Colon (tissue), 2 donors: ENCODE measurements around the gene MINDY1.

Source experiments
- FAIRE-seq: peaks from 2 replicates; lab custom pipeline; 2012; peaks lifted over from hg19 to GRCh38; lab: Jason Lieb, UNC
- donor health status: control.
- donor health status: control.

MINDY1 gene

GRCh38 chr1:150964164-150964489 is 42.6 kb downstream of the MINDY1 start:
- no peak for FAIRE-seq

DNA sequence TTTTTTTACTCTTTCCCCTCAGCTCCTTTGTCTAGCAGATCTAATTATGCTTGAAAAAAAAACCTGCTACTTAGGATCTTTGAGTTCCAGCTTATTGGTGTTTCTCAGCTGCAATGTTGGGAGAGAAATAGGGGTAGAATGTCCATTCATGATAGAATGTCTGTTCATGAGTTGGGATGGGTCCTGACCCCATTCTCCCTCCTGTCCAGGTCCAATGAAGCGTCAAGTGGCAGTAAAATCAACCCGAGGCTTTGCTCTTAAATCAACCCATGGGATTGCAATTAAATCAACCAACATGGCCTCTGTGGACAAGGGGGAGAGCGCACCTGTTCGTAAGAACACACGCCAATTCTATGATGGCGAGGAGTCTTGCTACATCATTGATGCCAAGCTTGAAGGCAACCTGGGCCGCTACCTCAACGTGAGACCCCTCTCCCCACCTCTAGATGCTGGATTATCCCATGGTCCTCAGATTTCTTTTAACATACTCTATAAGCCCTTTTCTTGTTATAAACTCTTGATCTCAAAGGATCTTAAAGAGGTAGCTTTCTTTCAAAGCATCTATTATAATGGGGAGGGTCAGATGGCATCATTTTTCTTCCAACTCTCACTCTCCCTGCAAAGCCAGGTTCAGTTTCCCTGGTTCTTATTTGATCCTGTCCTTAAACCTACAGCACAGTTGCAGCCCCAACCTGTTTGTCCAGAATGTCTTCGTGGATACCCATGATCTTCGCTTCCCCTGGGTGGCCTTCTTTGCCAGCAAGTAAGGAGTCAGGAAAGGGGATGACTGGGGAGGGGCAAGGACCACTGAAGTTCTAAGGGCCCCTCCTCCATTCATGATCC is 43.2 kb downstream of the MINDY1 start:
- FAIRE-seq: no peak

DNA sequence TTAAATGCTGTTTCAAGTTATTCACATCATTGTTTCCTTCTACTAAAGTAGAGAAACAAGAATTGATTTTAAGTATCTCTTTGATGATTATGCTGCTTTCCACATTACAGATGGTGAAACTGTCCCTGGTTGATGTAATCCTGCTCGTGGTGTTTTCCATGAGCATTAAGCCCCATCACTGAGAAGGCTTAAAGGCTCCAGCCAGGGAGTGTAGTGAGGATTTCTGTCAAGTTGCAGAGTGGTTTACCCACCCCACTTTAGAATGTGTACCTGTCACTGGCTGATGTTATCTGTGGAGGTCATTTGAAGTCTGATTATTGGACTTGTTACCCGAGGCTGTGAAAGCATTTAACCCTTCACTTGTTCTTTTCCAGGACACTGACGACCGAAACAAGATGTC is 44.9 kb downstream of the MINDY1 start:
- no peak for FAIRE-seq

GRCh38 chr1:150960646-150961045 is 46.1 kb downstream of the MINDY1 start:
- no peak for FAIRE-seq

- no peak for FAIRE-seq
Measured at GRCh38 chr1:150957666-150958065, 49.0 kb downstream of the MINDY1 start.

DNA sequence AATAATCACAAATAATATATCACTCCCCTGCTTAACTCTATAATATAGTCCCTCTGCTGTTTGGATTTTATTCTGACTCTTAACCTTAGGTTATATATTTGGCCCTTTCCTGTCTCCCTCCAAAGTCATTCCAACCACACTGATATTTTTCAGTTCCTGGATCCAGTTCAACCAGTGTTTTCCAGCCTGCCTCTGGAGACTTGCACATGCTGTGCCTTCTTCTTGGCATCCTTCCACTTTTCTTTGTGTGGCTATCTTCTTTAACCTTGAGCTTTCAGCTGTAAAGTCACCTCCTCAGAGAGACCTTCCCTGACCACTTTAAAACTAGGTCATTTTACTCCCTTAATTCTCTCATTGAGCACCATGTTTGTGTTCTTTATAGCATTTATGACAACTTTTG is 51.4 kb downstream of the MINDY1 start:
- no peak for FAIRE-seq

DNA sequence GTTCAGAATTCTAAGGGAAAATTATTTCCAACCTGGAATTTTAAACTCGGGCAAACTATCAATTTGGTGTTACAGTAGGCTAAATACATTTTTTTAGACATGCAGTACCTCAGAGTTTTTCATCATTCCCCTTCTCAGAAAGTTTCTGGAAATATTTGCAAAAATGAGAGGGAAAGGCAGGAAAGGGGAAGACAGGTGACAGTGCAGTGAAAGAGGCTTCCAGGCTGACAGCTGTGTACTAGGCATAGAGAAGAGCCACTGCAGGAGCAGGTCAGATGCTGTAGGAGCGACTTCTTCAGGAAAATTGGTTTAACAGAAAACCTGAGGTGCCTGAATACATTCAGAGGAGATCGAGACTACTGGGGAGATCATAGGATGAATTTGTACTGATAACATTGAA is 52.0 kb downstream of the MINDY1 start:
- FAIRE-seq: no peak
